ENCODE measurements around the gene ADRB1.

Gene ADRB1

DNA sequence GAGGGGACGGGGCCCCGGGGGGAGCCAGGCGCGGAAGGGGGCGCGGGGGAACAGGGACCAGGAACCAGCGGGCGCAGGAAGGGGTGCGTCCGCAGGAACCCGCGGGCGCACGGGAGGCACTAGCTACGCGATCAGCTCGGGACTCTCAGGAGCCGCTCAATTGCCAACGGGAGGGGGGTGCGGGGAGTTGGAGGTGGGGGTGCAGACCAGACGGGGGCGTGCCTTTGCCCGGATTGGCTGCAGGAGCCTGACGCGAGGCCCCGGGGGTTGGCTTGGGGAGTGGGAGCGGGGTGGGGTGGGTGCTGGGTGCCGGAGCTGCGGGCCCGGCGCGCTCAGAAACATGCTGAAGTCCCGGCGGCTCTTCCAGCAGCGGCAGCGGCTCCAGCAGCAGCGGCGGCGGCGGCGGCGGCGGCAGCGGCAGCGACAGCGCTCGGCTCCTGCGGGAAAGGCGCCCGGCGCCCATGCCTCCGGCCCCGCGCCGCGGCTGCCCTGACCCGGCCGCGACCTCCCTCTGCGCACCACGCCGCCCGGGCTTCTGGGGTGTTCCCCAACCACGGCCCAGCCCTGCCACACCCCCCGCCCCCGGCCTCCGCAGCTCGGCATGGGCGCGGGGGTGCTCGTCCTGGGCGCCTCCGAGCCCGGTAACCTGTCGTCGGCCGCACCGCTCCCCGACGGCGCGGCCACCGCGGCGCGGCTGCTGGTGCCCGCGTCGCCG lies at the start of gene ADRB1:
Gene ADRB1, plus strand, starts transcription at position 335 of the 715 bp plus-strand sequence. Its CDS starts 267 bp downstream, at position 602.
- DNase-seq (ENCODE audit: low read depth in 2 of 2), result no peak

DNA sequence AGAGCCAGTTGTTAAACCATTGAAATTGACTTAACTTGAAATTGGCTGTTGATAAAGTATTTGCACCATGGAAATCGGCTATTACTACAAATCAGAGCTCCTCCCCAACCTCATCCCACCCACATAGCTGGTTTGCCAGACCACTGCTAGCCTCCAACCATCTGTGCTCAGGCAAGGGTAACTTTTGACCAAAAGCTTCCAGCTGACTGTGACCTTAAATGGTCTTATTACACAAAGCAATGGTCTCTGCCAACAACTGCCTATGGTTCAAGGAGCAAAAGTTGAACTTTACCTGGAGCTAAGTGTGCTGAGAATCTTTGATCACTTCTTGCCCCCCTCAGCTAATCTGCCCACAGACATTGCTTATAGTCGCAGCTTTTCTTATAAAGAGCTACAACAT lies 48.5 kb upstream of the ADRB1 start:
- no peak for DNase-seq (ENCODE audit: low read depth in 2 of 2)

DNA sequence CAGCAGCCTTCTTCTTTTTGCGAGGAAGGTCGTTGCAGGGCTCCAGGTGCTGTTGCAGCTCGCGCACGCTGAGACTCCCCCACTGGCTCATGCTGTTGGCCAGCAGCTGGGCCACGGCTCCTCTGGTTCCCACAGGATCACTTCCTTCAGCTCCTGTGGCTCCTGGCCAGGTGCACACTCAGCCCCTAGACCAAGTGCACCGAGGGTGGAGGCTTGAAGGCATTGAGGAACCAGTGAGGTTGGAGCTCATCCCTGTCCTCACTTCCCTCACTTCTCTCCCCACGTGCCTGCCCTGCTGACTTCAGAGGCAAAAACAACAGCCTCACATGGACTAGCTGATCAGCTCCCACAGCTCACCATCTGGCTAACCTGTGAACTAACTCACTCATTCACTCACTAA lies 46.2 kb upstream of the ADRB1 start:
- DNase-seq (ENCODE audit: low read depth in 2 of 2), result no peak

DNA sequence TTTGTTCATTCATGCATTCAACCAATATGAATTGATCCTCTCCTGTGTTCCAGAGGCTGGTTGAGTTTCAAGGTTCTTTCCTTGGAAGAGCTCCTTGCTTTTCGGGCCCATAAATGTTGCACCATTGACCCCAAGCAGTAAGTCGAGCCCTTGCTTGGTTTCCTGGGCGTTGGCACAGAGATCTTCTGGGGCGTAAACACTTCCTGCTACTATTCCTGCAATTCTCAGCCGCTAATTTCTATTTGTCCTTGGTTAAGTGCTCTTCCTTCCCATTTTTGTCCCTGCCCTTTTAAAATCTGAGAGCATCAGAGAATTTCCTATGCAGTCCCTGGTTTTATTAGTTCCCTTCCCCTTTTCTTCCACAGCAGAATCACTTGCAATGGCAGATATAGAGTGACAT lies 44.1 kb upstream of the ADRB1 start:
- DNase-seq (ENCODE audit: low read depth in 2 of 2), result no peak

DNA sequence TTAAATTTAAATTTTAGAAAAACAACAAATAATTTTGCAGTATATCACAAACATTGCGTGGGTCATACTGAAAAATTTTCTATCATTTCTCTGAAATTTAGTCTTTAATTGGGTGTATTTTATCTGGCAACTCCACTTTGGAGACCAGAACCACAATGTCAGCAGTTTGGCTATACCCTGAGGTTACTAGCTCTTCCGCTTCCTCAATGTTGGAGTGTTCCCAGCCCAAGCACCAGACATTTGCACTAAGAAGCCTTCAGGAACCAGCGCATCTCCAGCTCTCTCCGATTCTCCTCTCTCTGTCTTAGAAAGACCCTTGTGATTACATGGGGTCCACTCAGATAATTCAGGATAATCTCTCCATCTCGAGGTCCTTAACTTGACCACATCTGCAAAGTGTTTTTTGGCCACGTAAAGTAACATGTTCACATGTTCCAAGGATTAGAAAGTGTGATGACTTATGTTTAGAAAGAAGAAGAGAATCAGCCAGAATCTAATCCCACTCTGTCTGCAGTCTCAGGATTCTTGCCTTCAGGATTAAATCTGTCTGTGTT lies 43.1 kb upstream of the ADRB1 start:
- DNase-seq (ENCODE audit: low read depth in 2 of 2), result no peak

DNA sequence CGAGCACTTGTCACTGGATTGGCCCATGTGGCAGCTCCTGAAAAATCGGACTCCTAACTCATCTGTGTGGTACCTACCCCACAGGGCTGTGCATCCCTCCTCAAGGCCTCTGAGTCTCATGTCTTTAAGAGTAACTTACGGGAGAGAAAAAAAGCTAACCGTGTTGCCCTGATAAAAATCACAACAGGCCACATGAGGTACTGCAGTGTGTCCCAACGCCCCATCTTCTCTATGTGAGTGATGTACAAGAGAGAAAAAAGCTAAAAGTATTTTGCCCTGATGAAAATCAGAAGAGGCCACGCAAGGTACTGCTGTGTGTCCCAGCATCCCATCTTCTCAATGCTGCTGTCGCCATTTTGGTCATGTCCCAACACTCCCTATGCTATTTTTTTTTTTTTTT lies 41.2 kb upstream of the ADRB1 start:
- DNase-seq (ENCODE audit: low read depth in 2 of 2), result no peak

DNA sequence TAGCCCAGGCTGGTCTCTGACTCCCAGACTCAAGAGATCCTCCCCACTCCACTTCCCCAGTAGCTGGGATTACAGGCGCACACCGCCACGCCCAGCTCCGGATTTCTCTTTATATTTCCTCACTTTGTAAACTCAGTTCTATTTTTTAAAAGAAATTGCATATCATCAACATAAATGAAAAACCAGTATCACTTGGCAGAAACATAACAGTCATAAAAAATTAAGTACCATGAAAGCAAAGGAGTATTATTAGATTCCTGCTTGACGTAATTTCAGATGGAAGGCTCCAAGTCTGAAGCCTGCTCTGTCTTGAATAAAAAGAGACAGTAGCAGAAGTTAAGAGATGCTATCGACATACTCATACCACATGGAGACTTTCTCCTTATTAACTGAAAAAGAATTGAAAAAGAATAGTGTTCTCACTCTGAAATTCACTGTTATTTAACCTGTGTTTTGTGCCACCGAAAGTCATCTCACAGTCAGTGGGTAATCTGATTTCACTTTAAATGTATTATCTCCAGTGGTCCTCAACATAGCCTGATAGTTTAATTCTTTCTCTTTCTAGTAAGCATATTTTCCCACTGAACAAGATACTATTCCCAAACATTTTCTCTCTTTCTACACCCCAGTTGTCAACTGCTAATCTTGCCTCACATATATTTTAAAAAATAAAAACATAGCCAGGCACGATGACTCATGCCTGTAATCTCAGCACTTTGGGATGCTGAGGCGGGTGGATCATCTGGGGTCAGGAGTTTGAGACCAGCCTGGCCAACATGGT lies 40.3 kb upstream of the ADRB1 start:
- no peak for DNase-seq (ENCODE audit: low read depth in 2 of 2)

DNA sequence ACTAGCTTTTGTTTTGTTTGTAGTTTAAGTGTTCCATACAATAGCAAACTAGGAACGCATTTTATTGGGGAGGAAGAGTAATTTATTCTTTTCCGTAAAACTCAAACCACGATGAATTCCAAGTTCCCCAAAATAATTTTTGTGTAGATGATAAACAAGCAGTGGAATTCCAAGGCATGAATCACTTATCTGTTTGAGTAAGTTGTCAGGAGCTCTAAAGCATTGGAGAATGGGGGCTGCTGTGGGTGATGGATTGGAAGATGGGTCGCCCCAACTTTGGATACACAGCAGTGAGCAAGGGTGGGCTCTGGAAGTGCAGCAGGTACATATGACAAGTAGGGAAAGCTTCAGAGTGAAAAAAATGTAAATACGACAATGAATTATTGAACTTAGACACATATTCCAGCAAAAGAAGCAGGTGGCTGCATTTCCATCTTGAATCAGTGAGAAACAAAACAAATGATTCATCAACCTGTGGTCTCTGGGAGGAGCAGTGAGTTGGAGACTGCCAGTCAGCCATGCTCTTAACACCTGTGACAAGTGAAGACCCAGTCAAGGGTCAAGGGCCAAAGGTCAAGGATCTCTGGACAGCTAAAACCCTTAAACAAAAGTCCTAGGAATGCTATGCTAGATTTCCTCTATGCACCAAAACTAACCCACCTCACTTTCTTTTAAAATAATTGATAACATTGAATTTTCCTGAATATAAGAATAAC lies 34.2 kb upstream of the ADRB1 start:
- DNase-seq (ENCODE audit: low read depth in 2 of 2), result no peak

DNA sequence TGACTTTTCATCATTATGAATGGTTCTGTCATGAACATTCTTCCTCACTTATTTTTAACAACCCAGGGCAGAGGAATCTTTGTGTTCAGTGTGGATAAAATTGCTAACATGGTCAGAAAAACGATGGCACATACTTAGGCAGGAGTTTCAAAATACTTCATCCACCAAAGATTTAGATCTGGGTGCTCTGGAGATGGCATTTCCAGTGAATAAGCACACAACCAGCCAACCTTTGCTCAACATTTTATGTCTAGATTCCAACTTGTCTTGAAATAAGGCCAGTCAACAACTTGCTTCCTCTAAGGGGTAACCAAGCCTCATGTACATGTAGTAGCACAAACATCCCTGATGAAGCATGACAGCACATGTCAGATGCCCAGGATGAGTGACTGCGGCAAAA lies 33.4 kb upstream of the ADRB1 start:
- no peak for DNase-seq (ENCODE audit: low read depth in 2 of 2)

DNA sequence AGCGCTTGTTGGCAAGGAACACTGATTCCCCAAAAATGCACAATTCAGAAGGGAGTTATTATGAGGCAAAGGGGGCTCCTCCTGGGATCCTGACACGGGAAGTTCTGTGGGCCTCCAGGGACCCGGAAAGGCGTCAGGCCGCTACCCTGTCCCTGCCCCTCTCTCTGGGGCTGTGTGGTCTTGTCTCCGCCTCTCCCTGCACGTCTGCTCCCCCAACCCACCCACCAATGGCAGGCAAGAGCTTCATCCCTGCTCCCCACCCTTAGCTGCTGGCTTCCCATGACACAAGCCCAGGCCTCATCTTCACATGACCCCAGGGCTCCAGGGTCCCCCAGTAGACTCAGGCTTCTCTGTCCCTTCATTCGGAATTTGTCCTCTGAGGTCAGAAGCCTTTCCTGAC lies 31.0 kb upstream of the ADRB1 start:
- no peak for DNase-seq (ENCODE audit: low read depth in 2 of 2)

DNA sequence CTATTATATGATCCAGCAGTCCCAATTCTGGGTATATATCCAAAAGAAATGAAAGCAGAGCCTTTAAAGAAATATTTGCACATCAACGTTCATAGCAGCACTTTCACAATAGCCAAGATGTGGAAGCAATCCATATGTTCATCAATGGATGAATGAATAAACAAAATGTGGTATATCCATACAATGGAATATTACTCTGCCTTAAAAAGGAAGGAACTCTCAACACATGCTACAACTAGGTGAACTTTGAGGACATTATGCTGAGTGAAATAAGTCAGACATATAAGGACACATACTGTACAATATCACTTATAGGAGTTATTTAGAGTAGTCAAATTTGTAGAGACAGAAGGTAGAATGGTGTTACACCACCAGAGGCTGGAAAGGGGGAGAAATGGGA lies 28.0 kb upstream of the ADRB1 start:
- no peak for DNase-seq (ENCODE audit: low read depth in 2 of 2)

DNA sequence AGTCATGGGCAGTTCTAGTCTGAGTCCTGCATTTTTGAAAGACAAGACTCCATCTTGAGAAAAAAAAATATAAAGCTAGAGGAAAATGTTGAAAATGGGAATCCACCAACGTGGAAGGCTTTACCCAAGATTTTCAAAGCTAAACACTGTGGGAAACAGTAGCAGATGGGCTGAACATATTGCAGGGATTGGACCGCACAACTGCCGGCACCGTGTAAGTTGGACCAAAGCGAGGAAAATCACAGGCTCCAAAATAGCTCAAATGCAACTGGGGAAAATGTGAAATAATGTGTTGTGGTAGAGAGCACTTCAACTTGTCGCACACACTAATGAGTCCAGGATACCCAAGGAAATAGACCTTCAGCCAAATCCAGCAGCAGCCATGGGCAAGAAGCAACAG lies 26.4 kb upstream of the ADRB1 start:
- DNase-seq (ENCODE audit: low read depth in 2 of 2), result no peak

DNA sequence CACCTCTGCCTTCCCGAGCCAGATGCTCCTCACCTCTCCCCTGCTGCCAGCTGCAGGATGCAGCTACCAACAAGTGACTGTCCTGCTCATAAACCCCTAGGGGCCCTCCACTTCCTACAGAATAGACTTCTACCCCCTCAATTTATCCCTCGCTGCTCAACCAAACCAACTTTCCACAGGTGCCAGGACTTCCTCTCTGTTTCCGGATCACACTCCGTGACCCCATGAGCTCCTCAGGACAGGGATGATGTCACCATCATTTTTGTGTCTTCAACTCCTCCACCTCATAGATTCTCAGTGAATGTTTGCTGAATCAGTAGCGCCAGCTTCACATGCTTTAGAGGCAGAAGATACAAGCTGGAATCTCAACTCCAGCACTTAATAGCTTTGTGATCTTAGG lies 25.8 kb upstream of the ADRB1 start:
- no peak for DNase-seq (ENCODE audit: low read depth in 2 of 2)

DNA sequence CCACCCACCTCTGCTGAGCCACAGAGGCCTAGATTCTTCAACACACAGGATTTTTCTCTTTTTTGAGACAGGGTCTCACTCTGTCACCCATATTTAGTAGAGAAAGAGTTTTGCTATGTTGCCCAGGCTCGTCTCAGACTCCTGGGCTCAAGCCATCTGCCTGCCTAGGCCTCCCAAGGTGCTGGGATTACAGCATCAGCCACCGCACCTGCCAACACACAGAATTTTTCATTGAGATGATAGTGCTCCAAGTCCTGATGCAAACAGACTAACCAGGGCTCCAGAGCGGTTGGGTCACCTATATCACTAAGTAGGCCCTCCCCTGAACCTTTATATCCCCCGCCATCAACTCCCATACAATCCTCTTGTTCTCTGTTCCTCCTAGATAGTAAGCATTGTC lies 24.4 kb upstream of the ADRB1 start:
- no peak for DNase-seq (ENCODE audit: low read depth in 2 of 2)

DNA sequence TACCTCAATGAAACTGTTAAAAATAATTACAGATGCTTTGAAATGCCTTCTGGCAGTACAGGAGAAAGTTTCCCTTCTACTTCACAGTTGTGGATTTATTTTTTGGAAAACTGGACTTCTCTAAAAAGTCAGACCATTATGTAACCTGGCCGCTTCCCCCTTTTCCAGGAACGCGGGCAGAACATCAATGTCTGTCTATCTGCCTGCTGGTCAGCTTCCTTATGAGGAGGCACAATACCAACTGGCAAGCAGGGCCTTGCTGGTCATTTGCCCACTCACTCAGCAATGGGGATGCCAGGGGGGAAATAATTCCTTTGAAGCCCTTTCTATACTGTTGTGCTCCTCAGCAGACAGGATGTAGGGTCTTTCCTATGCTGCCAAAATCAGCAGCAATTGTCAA lies 22.5 kb upstream of the ADRB1 start:
- DNase-seq (ENCODE audit: low read depth in 2 of 2), result no peak

DNA sequence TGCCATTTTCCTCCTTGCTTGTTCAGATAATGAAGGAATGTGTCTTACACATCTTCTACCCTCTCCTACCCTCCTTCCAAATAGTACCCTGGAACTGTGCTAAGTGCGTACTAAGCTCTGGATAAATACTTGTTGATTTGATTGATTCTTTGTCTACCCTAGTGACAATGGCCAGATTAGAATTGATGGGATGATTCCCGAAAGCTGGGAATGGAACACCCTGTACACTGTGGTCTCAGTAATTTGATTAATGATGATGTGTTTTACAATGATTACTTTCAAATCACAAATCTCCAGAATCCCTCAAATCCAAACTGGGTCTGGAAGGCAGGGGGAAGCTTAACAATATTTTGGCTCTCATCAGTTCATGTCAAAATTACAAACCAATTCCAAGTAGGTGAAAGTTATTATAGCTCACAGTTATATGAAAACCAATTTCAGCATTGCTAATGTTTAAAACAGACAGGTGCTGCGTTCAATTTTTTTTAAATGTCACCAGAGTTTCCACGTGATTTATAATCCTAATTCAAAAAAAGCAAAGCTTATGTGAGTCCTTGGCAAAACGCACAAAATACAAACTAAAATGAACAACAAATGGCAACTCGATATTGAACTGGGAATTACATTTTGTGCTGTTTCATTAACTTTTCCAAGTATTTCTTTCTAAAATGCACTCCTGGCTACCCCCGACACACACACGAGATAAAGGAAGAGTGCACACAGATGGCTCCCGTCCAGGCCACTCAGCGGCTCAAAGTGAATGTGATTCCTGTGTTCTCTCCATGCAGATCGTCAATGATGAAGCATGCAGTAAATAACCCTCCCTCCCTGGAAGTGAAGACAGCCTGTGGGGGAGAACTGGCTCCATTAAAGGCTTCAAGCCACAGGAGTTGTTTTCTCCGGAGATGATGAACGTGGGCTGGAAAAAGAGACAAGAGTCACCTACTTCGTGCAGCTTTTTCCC lies 21.7 kb upstream of the ADRB1 start:
- no peak for DNase-seq (ENCODE audit: low read depth in 2 of 2)

DNA sequence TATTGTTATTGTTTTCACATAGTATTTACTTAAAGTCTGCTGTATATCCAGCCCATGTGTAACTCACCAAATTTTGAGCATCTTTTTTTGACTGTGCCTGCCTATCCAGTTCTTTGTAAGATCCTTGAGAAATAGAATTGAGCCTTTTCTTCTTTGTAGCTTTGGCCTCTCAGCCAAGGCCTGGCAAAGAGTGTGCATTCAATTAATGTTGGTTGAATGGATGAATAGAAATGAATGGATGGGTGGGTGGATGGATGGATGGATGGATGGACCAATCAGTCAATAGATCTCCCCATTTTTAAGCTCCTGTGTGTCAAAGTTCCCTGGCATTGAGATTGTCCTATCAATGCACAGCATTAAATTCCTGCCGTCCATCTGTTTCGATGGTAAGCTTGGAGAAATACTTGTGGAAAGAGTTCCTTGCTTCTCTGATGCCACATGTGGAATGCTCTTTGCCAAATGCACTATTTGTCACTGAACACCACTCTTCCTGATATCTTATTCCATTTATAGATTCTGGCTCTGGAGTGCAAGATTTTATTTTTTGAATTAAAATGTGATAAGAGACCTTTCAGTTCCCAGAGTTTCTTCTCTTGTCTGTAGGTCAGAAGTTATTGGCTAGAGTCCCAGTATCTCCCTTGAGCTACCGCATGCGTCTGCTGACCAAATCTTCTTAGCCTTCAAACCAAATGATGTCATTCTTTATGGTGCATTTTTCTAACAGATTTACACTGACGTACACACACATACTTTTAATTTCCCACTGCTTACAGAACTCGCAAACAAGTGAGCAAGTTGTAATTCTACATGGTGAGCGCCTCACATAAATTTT lies 20.7 kb upstream of the ADRB1 start:
- no peak for DNase-seq (ENCODE audit: low read depth in 2 of 2)

DNA sequence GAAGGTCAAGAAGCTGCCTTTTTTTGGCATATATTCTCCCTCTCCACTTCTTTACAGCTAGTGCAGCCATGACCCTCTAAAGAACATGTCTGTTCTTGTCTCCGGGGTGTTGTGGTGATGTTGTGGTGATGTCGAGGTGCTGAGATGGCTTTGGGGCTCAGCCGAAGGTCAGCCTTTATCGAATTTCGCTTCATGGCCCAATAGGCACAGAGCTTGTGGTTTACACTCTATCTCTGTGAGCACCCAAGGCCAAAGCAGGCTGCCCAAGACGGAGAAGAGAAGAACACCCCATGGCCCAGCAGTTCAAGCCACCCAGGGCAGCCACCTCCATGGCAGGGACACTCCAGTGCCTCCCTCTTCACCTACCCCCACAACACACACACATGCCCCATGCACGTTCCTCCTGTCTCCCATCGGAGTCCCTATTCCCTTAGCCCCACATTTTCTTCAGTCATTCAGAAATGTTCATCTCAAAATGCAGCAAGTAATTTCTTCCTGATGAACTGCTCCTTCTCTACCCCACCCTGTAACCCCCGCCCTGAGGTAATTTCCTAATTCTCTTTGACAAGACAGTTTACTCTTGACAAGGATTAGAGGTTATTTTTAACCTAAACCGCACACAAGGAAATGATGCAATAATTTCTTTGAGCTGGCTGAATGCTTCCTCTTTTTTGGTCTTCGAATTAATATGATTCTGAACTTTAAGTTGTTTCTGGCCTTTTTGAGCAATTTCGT lies 18.6 kb upstream of the ADRB1 start:
- DNase-seq (ENCODE audit: low read depth in 2 of 2), result no peak

DNA sequence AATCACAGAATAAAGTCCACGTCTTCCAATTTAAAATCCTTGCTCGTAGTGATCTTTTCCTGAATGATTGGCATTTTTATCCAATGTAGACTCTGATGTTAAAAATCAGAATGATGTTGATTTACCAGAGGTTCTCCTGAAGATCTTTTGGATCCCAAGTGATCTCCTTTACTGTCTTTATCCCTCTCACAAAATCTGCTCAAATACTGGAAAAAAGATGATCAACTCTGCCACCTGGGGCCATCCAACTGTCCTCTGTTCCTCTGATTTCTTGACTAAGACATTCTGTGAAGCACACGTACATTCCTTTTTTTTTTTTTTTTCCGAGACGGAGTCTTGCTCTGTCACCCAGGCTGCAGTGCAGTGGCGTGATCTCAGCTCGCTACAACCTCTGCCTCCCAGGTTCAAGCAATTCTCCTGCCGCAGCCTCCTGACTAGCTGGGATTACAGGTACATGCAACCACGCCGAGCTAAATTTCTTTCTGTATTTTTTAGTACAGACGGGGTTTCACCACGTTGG lies 18.0 kb upstream of the ADRB1 start:
- no peak for DNase-seq (ENCODE audit: low read depth in 2 of 2)

Data from stimulated activated CD4-positive, alpha-beta T cell treated with anti-CD3 and anti-CD28 coated beads, Interleukin-15, amount 100 ng/mL, for 48 hours (primary cell).